Fibroblast of mammary gland (primary cell): ENCODE results near the gene LUC7L.
"Not testable (repeated sequence)": the region's sequence is repeated elsewhere in the genome, so short reads cannot be mapped to it uniquely, and the experiment has no call there.

ENCODE experiments used
- DNase-seq: peaks from one replicate; pipeline ENCODE4 v3.0.0-alpha.2; 2010; ENCODE audit warnings: low read depth
- H3K4me3 ChIP-seq: 2 replicates; pipeline ENCODE4 v1.5.1; 2011; ENCODE audit warnings: low read depth, mild to moderate bottlenecking, low read length, moderate library complexity; ENCODE audit not compliant: control insufficient read depth
- CTCF ChIP-seq: conservative IDR thresholded peaks from 2 replicates; pipeline ENCODE4 v1.5.1; 2011; ENCODE audit warnings: low read depth, low read length, inconsistent platforms; ENCODE audit not compliant: control insufficient read depth, insufficient read depth

Gene LUC7L

GRCh38 chr16:262121-262745, 33.0 kb upstream of the LUC7L start:
- H3K4me3 ChIP-seq, result no peak overlapping the region
- TF ChIP-seq CTCF, result no peak
- no peak for DNase-seq

GRCh38 chr16:261031-261691, 31.9 kb upstream of the LUC7L start:
- DNase-seq, result no peak
- no peak for TF ChIP-seq CTCF
- no peak overlapping the region for H3K4me3 ChIP-seq

GRCh38 chr16:260326-260725, 31.1 kb upstream of the LUC7L start:
- no peak overlapping the region for H3K4me3 ChIP-seq
- TF ChIP-seq CTCF, result no peak

GRCh38 chr16:259814-260253, 30.6 kb upstream of the LUC7L start:
- DNase-seq, result no peak
- no peak overlapping the region for H3K4me3 ChIP-seq
- no peak for TF ChIP-seq CTCF

More at GRCh38 chr16:260326-260725, 31.1 kb upstream of the LUC7L start:
- DNase-seq, result no peak

GRCh38 chr16:259226-259625, 30.0 kb upstream of the LUC7L start:
- DNase-seq, result no peak
- no peak overlapping the region for H3K4me3 ChIP-seq
- no peak for TF ChIP-seq CTCF

GRCh38 chr16:258091-258490, 28.8 kb upstream of the LUC7L start:
- DNase-seq, H3K4me3 ChIP-seq: not testable (repeated sequence)

GRCh38 chr16:255183-255582, 25.9 kb upstream of the LUC7L start:
- no peak for DNase-seq
- no peak overlapping the region for H3K4me3 ChIP-seq
- TF ChIP-seq CTCF, result no peak
